Right cardiac atrium (tissue), 5 donors: ENCODE measurements around the gene FBH1. TPM values are rescaled to one million over a fixed set of nuclear protein-coding genes. Genes with fewer than 3 reads are reported as not detected.

Experiments
- ATAC-seq, 2 donors: fragments of 200-7000 bp; cut with Tn5 transposase; one replicate each; pipeline versions ENCODE4 v1.8.0 to v1.9.1; 2020; ENCODE audit warnings: moderate library complexity in 2 of 2, mild to moderate bottlenecking in 1 of 2
- DNase-seq, 3 donors: peaks; one replicate each; pipeline ENCODE4 v3.0.0-alpha.2; 2020
- H3K27ac ChIP-seq: one replicate; pipeline ENCODE4 v1.5.1; 2013; ENCODE audit warnings: mild to moderate bottlenecking, low read length, control low read depth, moderate library complexity
- H3K27me3 ChIP-seq: one replicate; pipeline ENCODE4 v1.6.1; 2013; ENCODE audit not compliant: control insufficient read depth, insufficient read depth
- H3K4me1 ChIP-seq: one replicate; pipeline ENCODE4 v1.6.1; 2013; ENCODE audit warnings: low read length; ENCODE audit not compliant: control insufficient read depth, insufficient read depth
- H3K4me3 ChIP-seq: one replicate; pipeline ENCODE4 v1.5.1; 2013; ENCODE audit warnings: low read length, control low read depth
- H3K9me3 ChIP-seq: one replicate; pipeline ENCODE4 v1.6.1; 2013; ENCODE audit warnings: low read length; ENCODE audit not compliant: control insufficient read depth
- WGBS: extraction: QIAGEN DNeasy Blood & Tissue Kit; methylation state at CpG from one replicate; pipeline ENCODE4 v1.1.7; 2013; 5-methylcytosine and 5-hydroxymethylcytosine counted together
- intact Hi-C, 4 donors: fragments of 100-400 bp; cut with DNase I; formaldehyde crosslinking; loops; one replicate each; pipeline versions ENCODE4 v1.11.0 to v1.14.0; 2022 to 2023
- polyA plus RNA-seq: library from polyadenylated mRNA; stranded (reverse); fragments of 200-250 nt; gene quantifications from one replicate; pipeline ENCODE4 v1.2.3, GENCODE V29; 2013
- total RNA-seq, 4 donors: library from RNA; stranded (reverse); fragmentation: NEBNext Ultra II Directional; extraction: Animal tissue kit (Norgen Biotek cat#: 25700); gene quantifications; one replicate each; pipeline ENCODE4 v1.2.1, GENCODE V29; 2021
- donor health status: healthy with polysubstance abuse.
- donor health status: DM: no; HTN: yes; CAD: no.
- donor health status: DM: no; HTN: no; CAD: no.
- donor health status: DM: no; HTN: yes; CAD: no; lungs with severe emphysema.
- donor health status: DM: yes; HTN: yes; CAD: no.

The FBH1 gene
- total and polyA plus RNA-seq, 5 donors: 49.3 to 82.1 (median 76.0) TPM

GRCh38 chr10:5981529-5981928 lies 91.5 kb downstream of the FBH1 start:
- DNase-seq: no peak
- Histone ChIP-seq H3K4me3 (no peak overlapping the region), H3K27me3 (no peaks in the 10 kb centered on the region), H3K4me1 (no peaks in the 10 kb centered on the region), H3K27ac (no peak overlapping the region), H3K9me3 (no peaks in the 10 kb centered on the region)
- 89% methylated on average over 9 of the region's 9 CpGs for whole genome bisulfite sequencing
- no peak for ATAC-seq
- intact Hi-C loops: no loop called here

- Histone ChIP-seq H3K27ac (no peak overlapping the region), H3K9me3 (no peaks in the 10 kb centered on the region), H3K4me1 (no peaks in the 10 kb centered on the region), H3K4me3 (no peak overlapping the region), H3K27me3 (no peaks in the 10 kb centered on the region)
- WGBS: 78% methylated on average over 9 of the region's 9 CpGs
- intact Hi-C loops: no loop called here
- ATAC-seq (no peak), DNase-seq (no peak)
Observed at GRCh38 chr10:5983774-5984173, 93.7 kb downstream of the FBH1 start.

DNA sequence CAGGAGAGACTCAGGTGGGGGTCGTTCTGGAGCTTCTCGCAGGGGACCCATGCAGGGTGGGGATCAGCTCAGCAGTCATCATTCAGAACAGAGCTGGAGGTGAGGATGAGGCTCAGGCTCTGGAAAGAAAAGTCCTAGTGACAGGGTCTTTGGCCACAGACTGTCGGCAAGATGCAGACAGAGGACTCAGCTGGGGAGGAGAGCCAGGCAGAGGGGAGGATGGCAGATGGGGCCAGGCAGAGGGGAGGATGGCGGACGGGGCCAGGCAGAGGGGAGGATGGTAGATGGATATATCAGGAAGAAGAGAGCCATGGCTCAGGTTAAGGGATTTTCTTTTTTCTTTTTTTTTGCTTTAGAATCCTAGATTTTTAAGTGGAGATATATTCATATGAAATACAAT lies 95.0 kb downstream of the FBH1 start:
- intact Hi-C loops: no loop called here
- ATAC-seq: no peak
- WGBS: 85% methylated on average over 5 of the region's 5 CpGs
- no peaks in the 10 kb centered on the region for H3K27me3 ChIP-seq
- no peaks in the 10 kb centered on the region for H3K4me1 ChIP-seq
- DNase-seq: no peak
- H3K9me3 ChIP-seq: no peaks in the 10 kb centered on the region
- H3K27ac ChIP-seq: no peak overlapping the region
- no peak overlapping the region for H3K4me3 ChIP-seq

Other genes with a start within 250 kb of the FBH1 start
- 10 to 100 TPM; 15.0 to 20.6 (median 17.5) TPM for gene ASB13, start 223.6 kb upstream of the FBH1 start, total RNA-seq
- gene ASB13, start 223.6 kb upstream of the FBH1 start, polyA plus RNA-seq: 17.1 TPM
- gene TASOR2, start 205.4 kb upstream of the FBH1 start, total RNA-seq: 10 to 100 TPM; 41.1 to 51.7 (median 49.3) TPM
- gene TASOR2, start 205.4 kb upstream of the FBH1 start, polyA plus RNA-seq: 9.7 TPM
- gene GDI2, start 76.8 kb upstream of the FBH1 start, total RNA-seq: 100 to 1,000 TPM in 3 of 4 donors, 10 to 100 TPM in 1; 97.7 to 111 (median 105) TPM
- 47.5 TPM for gene GDI2, start 76.8 kb upstream of the FBH1 start, polyA plus RNA-seq
- gene ANKRD16, start 350 bp upstream of the FBH1 start, total RNA-seq: 1 to 10 TPM; 3.6 to 4.3 (median 4.0) TPM
- gene ANKRD16, start 350 bp upstream of the FBH1 start, polyA plus RNA-seq: 2.6 TPM
- gene IL15RA, start 87.3 kb downstream of the FBH1 start, total RNA-seq: 10 to 100 TPM; 11.8 to 19.7 (median 15.8) TPM
- 13.9 TPM for gene IL15RA, start 87.3 kb downstream of the FBH1 start, polyA plus RNA-seq
- gene IL2RA, start 172.1 kb downstream of the FBH1 start, total RNA-seq: 1 to 10 TPM in 1 of 4 donors, under 1 TPM in 3; 0.71 to 1.3 (median 0.82) TPM
- 0.18 TPM for gene IL2RA, start 172.1 kb downstream of the FBH1 start, polyA plus RNA-seq
- gene RBM17, start 198.8 kb downstream of the FBH1 start, total RNA-seq: 10 to 100 TPM; 51.6 to 66.5 (median 57.1) TPM
- gene RBM17, start 198.8 kb downstream of the FBH1 start, polyA plus RNA-seq: 51.0 TPM